ENCODE results near the gene MYLK.

MYLK gene

GRCh38 chr3:123766193-123767008 is 117.7 kb downstream of the MYLK start:
- no peak for DNase-seq

DNA sequence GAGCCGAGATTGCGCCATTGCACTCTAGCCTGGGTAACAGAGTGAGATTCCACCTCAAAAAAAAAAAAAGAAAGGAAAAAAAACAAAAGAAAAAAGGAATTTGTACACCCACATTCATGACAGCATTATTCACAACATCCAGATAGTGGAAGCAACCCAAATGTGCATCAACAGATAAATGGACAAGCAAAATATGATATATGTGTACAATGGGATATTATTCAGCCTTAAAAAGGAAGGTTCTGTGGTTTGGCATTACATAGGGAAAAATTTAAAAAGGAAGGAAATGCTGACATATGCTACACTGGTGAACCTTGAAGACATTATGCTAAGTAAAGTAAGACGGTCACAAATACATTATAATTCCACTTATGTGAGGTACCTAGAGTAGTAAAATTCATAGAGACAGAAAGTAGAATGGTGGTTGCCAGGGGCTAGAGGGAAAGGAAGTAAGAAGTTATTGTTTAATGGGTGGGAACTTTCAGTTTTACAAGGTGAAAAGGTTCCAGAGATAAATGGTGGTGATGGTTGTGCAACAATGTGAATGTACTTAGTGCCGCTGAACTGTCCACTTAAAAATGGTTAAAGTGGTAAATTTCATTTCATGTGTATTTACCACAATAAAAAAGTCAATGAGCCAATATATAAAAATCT is 118.5 kb downstream of the MYLK start:
- DNase-seq = no peak

- no peak for DNase-seq
Observed at GRCh38 chr3:123764647-123765046, 119.5 kb downstream of the MYLK start.

- DNase-seq = no peak
Observed at GRCh38 chr3:123762805-123763204, 121.3 kb downstream of the MYLK start.

DNA sequence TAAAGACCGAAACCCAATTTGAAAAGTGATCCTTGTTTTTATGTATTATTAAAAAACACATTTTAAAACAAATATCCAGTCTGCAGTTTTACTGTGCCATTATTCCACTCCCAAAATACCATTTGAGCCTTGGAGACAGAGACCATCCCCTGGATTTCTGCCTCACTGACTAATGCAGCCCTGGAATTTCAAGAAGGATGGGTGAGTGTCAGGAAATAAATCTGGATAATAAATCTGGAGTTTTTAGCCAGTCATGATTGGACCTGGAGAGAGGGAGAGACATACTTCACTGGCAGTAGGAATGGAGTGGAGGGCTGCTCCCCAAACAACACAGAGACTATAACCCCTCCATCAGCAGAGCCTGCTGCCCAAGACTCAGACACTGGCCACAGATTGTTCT is 123.3 kb downstream of the MYLK start:
- no peak for DNase-seq

DNA sequence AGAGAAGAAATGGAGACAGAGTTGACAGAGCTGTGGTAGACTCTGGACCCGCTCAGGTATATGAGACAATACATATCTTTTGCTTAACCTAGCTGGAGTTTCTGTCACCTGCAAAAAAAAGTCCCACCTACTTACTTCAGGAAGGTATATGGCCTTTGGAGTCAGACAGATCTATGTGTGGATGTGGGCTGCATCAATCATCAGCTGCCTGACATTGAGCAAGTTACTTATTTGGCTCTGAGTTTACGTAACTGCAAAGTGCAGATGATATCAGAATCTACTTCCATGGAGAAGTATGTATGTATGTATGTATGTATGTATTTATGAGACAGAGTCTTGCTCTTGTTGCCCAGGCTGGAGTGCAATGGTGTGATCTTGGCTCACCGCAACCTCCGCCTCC is 124.3 kb downstream of the MYLK start:
- no peak for DNase-seq

GRCh38 chr3:123759311-123759710 is 124.8 kb downstream of the MYLK start:
- no peak for DNase-seq

GRCh38 chr3:123758081-123758564 is 126.0 kb downstream of the MYLK start:
- DNase-seq = no peak

- peak; percentile 46 for DNase-seq
Observed at GRCh38 chr3:123757281-123757940, 126.7 kb downstream of the MYLK start.

DNA sequence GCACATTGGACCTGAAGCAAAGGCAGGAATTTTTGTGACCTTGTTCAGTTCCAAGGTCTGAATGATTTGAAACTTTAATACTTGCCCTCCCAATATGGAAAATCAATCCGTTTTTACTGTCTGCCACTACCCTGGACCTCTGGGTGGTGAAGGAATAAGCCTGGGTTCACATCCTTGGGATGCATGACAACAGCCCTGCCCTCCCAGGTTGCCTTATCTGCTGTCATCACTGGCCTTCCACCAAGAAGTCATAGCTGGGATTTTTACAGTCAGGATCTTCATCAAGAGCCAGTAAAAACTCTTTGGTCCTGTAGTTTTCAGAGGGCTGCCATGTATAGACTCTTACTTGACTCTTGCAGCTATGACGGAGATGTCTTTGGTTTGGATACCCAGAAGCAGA is 128.6 kb downstream of the MYLK start:
- DNase-seq = no peak

GRCh38 chr3:123755085-123755484 is 129.0 kb downstream of the MYLK start:
- no peak for DNase-seq

- no peak for DNase-seq
Observed at GRCh38 chr3:123753286-123753685, 130.8 kb downstream of the MYLK start.

GRCh38 chr3:123752228-123752627 is 131.9 kb downstream of the MYLK start:
- no peak for DNase-seq

GRCh38 chr3:123751433-123751832 is 132.7 kb downstream of the MYLK start:
- DNase-seq = no peak

DNA sequence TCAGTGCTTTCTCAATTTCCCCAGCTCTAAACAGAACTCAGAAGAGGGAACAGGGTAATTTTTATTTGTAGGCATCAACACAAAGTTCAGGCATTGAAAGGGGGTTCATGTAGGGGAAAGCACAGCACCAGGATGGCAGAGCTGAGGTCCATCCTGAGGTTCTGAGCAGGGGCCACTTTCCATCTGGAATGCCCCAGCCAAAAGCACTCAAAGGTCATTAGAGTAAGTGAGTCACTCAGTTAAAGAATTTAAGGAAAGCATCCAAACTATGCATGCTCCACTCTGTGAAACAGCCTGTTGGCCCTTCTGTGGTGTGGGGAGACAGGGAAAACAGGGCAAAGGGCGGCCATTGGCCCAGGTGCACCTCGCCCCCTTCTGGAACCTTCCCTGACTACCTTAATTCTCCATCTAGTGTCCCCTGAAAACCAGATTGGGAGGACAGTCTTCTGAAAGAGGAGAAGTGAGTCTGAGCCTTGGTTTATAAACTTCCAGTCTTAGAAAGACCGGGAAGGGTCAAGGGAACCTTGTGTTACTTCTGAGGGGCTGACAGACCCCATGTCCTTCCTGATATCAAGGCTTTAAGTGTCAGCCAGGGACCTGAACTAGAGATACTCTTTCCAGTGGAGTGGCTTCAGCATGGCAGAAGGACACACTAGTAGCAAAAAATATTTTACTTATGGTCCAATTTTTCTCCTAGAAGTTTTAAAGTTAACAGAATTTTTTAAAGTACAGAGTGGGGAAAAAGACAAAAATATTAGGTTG is 133.3 kb downstream of the MYLK start:
- no peak for DNase-seq

DNA sequence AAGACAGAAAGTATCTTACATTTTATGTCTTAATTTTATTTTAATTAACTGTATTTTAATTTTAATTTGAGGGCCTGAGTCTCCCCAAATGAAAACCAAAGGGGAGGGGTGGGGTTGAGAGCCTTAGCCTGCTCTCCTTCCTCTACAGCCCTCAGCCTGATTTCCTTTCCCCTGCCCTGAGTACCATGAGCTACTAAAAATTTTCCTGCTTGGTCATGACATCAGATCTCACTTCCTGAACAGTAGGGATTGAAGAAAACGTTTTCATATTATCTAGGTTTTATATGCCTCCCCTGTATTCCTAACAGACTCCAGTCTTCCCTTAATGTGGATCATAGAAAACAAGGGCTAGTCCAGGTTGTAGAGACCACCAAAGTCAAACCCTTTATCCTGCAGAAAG is 133.9 kb downstream of the MYLK start:
- DNase-seq = no peak

GRCh38 chr3:123749711-123750110 is 134.4 kb downstream of the MYLK start:
- no peak for DNase-seq

- DNase-seq = no peak
Observed at GRCh38 chr3:123745184-123745855, 138.8 kb downstream of the MYLK start.

DNA sequence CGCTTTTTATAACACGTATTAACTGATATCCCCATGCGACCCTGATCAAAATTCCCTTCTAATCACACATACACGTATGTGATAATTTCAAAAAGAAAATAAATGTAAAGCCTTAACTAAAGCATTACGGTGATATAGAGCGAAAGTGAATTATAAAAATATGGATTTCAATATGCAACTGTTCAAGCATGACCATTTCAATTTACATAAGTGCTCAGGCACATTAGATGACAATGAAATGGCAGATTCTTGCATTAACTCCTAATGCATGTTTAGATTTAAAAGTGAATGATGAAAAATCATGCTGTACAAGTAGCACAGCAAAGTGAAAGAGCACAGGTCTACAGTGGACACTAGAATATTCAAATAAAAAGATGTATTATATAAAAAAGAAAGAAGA is 140.1 kb downstream of the MYLK start:
- DNase-seq = no peak

DNA sequence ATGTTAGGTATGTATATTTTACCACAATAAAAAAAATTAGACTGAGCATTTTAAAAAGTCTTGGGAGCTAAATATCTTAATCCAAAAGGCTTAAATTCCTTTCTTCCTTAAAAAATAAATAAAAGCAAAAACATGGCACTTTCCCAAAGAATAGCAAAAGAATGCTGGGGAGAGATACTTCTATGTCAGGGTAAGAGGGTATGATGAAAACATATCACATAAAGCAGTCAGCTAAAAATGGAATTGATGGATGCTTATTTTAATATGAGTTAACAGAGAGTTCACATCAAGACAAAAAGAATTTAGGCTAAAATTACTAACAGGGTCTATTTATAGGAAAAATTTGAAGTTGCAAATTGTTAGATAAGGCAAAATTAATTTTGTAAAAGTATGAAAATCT is 141.0 kb downstream of the MYLK start:
- DNase-seq = no peak

GRCh38 chr3:123741041-123741511 is 143.1 kb downstream of the MYLK start:
- DNase-seq = no peak

GRCh38 chr3:123740391-123740822 is 143.7 kb downstream of the MYLK start:
- no peak for DNase-seq

Measured in activated CD4-positive, alpha-beta T cell treated with anti-CD3 and anti-CD28 coated beads, Interleukin-2, Interleukin-6, amounts not matched to agents 100 ng/mL and 50 ng/mL, durations not matched to agents 16 hours and 8 hours (primary cell).